ENCODE results near the gene GPD1. TPM values are rescaled to one million over a fixed set of nuclear protein-coding genes. Genes with fewer than 3 reads are reported as not detected.
"Not testable (repeated sequence)": the region's sequence is repeated elsewhere in the genome, so short reads cannot be mapped to it uniquely, and the experiment has no call there.

GPD1 gene
- total RNA-seq, 1 donor from 2014 or later, result 0.41 TPM

DNA sequence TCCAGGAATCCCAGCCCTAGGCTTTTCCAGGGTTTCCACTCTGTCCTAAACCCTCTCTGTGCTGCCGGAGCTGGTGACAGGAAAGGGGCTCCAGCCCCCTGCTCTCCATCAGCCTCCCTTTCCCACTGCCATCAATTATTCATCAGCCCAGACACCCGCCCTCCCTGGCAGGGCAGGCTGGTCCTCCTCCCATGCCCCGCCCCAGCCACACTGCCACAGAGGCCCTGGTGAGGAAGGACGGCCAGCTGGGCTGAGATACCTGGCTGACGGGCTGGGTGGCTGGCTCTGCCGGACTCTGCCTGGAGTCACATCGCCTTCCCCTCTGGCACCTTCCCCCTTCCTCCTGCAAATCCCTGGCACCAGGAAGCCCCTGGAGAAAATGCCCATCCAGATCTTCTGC, 30.6 kb upstream of the GPD1 start:
- intact Hi-C loops (cut with micrococcal nuclease), result no loop called here

GRCh38 chr12:50073712-50074111, 30.1 kb upstream of the GPD1 start:
- intact Hi-C loops (cut with micrococcal nuclease), result no loop called here

DNA sequence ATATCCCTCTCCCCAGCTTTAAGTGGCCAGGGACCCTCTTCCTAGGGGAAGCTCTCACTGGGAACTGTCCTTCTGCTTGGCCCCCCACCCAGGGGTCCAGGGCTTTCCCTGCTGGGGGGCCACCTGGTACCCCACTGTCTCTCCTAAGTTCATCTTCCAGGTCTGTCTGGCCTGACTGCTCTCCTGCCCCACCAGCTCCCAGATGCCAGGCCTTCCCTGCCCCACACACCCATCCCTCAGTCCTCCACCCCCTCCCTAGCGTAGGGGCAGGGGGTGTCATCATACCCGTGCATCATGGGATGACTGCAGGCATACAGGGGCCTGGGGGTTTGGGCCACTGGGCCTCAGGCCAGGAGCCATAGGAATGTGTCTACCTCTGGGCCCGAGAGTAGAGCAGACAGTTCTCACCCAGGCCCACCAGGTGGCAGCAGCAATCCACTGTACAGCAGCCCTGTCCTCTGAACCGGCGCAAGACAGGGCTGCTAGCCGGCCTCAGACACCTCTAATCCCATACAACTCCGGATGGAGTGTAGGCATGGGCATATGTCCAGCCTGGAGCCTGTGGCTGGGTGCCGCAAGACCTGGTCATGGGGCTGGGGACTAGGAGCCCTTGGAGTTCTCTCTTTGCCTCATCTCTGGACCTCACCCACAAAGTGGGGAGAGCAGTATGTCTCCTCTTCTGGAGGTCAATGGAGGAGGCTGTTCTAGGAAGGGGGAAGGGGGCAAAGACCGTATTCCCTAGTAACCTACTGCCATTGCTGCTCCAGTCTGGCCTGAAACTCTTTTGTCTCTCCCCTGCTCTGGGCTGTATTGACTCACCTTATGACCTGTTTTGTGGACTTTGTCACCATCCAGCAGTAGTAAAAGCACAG, 28.6 kb upstream of the GPD1 start:
- intact Hi-C loops (cut with micrococcal nuclease), result loop anchor here (1.0 kb wide), 1 partner anchor 100 kb away; no protein-coding TSS in a partner anchor

DNA sequence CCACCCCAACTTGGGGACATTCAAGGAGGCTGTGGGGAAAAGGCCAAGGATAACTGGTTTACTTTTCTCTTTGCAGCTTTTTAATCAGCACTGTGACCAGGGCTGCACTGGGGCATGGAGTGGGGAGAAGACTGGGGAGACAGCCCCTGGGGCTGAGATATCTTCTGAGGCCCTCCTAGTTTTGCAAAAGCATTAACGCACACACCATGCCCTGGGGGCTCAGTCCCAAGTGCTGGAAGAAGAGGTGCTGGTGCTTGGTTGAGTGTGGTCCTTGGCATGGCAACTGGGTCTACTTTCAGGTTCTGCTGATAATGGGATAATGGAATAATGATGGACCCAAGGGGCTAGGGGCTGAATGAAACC, 28.0 kb upstream of the GPD1 start:
- intact Hi-C loops (cut with micrococcal nuclease), result loop anchor here (1.0 kb wide), 1 partner anchor 100 kb away; no protein-coding TSS in a partner anchor

- intact Hi-C loops (cut with micrococcal nuclease), result no loop called here
Measured at GRCh38 chr12:50077099-50077498, 26.7 kb upstream of the GPD1 start.

- intact Hi-C loops (cut with micrococcal nuclease), result no loop called here
Measured at GRCh38 chr12:50078281-50078680, 25.5 kb upstream of the GPD1 start.

- intact Hi-C loops (cut with micrococcal nuclease), result no loop called here
Measured at GRCh38 chr12:50079771-50080170, 24.0 kb upstream of the GPD1 start.

- intact Hi-C loops (cut with micrococcal nuclease), result no loop called here
Measured at GRCh38 chr12:50081096-50081808, 22.6 kb upstream of the GPD1 start.

DNA sequence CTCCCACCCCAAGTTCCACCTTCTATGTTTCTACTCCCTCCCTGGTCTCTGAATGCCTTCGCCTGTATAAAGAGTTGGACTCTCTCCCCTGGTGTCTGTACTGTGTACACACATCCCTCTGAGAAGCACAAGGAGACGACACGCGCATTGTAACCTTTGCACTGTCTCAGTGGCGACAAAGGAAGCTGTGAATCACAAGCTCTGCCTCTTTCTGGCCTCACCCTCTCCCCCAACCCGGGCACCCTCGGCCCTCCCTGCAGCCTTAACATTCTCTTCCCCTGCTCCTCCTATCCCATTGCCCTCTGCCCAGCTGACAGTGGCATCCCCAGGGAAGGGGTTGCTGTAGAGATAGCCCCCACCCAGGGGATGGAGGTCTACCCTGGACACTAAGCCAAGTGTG, 21.2 kb upstream of the GPD1 start:
- intact Hi-C loops (cut with micrococcal nuclease), result no loop called here

GRCh38 chr12:50083301-50083700, 20.5 kb upstream of the GPD1 start:
- intact Hi-C loops (cut with micrococcal nuclease), result no loop called here

GRCh38 chr12:50084409-50084774, 19.4 kb upstream of the GPD1 start:
- intact Hi-C loops (cut with micrococcal nuclease), result not testable (repeated sequence)

GRCh38 chr12:50084775-50085614, 18.8 kb upstream of the GPD1 start, which contains the start of gene SMARCD1:
Gene SMARCD1 (plus strand): TSS chr12:50085342. CDS start chr12:50085370, 28 bp downstream.
- intact Hi-C loops (cut with micrococcal nuclease), result loop anchor here (1.0 kb wide), 3 partner anchors 27 to 90 kb away; partner anchors contain the start of genes CERS5 and COX14

GRCh38 chr12:50085615-50086072, 18.2 kb upstream of the GPD1 start:
- intact Hi-C loops (cut with micrococcal nuclease), result loop anchor here (1.0 kb wide), 3 partner anchors 27 to 90 kb away; partner anchors contain the start of genes CERS5 and COX14

DNA sequence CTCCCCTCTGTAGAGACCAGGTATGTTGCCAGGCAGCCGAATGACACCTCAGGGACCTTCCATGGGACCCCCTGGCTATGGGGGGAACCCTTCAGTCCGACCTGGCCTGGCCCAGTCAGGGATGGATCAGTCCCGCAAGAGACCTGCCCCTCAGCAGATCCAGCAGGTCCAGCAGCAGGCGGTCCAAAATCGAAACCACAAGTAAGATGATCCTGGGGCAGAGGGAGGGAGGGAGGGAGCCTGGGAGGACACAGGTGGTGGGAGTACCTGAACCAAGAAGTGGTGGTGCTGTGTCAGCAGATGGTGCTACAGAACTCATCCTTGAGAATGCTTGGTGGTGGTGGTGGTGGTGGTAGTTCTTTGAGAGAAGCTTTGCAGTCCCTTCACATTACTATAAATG, 17.7 kb upstream of the GPD1 start:
- intact Hi-C loops (cut with micrococcal nuclease), result no loop called here

GRCh38 chr12:50087151-50087550, 16.7 kb upstream of the GPD1 start:
- intact Hi-C loops (cut with micrococcal nuclease), result no loop called here

DNA sequence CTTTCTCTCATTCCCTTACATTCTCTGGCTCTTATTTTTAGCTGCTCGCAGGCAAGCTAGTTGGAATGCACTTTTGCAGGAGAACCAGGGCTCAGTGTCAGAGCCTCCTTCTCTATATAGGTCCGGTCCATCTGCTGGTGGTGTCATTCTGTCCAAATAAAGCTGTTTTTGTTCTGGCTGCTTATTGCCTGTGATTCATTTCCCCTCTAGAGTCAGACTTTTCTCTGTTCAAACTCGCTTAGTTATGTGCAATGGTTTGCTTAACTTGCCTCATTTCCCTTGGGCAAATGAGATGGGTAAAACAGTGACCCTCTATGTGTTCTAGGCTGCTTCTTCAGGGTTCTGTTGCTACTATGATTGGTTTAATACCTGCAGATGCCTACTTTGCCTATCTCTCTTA, 15.8 kb upstream of the GPD1 start:
- intact Hi-C loops (cut with micrococcal nuclease), result loop anchor here (1.0 kb wide), 1 partner anchor 312 kb away; the partner anchor contains the start of gene LARP4

GRCh38 chr12:50088577-50089335, 15.1 kb upstream of the GPD1 start:
- intact Hi-C loops (cut with micrococcal nuclease), result loop anchor here (1.0 kb wide), 1 partner anchor 312 kb away; the partner anchor contains the start of gene LARP4

DNA sequence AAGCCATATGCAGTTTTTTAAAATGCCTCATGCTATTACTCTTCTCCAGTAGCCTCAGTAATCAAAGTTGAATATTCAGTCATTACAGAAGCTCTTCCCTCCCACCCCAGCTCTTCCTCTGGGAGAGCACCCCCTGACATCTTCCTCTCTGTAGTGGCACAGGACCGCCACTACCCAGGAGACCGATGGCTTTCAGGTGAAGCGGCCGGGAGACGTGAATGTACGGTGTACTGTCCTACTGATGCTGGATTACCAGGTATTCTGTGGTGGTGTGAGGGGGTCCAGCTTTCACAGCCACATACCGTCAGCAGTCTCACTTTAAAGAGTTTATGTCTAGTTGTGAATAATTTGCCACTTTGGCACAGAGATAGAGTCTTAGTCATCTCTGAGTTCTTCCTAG, 14.1 kb upstream of the GPD1 start:
- intact Hi-C loops (cut with micrococcal nuclease), result no loop called here

- intact Hi-C loops (cut with micrococcal nuclease), result no loop called here
Measured at GRCh38 chr12:50090391-50090790, 13.4 kb upstream of the GPD1 start.

GRCh38 chr12:50097952-50098351, 5.9 kb upstream of the GPD1 start:
- intact Hi-C loops (cut with micrococcal nuclease), result no loop called here
